ENCODE data around the gene CDH12.

Gene CDH12

GRCh38 chr5:22605473-22605872 is 247.7 kb downstream of the CDH12 start:
- Histone ChIP-seq H3K4me1 (ENCODE audit: control insufficient read depth in 1 of 2, insufficient read depth in 1 of 2, low read depth in 1 of 2, low read length in 1 of 2) (no peaks in the 10 kb centered on the region), H3K4me3 (ENCODE audit: low read depth in 1 of 2, low read length in 1 of 2) (no peak overlapping the region), H3K36me3 (no peaks in the 10 kb centered on the region), H3K27ac (no peak overlapping the region), H3K9me3 (no peaks in the 10 kb centered on the region), H3K27me3 (no peaks in the 10 kb centered on the region)
- no peak for TF ChIP-seq CTCF (IDR thresholded peaks at IDR 0.05)

GRCh38 chr5:22604711-22605110 is 248.4 kb downstream of the CDH12 start:
- no peak for TF ChIP-seq CTCF (IDR thresholded peaks at IDR 0.05)
- H3K4me3 ChIP-seq (ENCODE audit: low read depth in 1 of 2, low read length in 1 of 2) = no peak overlapping the region
- no peaks in the 10 kb centered on the region for H3K36me3 ChIP-seq
- no peaks in the 10 kb centered on the region for H3K27me3 ChIP-seq
- no peaks in the 10 kb centered on the region for H3K9me3 ChIP-seq
- no peak overlapping the region for H3K27ac ChIP-seq
- no peaks in the 10 kb centered on the region for H3K4me1 ChIP-seq (ENCODE audit: control insufficient read depth in 1 of 2, insufficient read depth in 1 of 2, low read depth in 1 of 2, low read length in 1 of 2)

GRCh38 chr5:22598796-22599195 is 254.3 kb downstream of the CDH12 start:
- no peaks in the 10 kb centered on the region for H3K36me3 ChIP-seq
- H3K4me1 ChIP-seq (ENCODE audit: control insufficient read depth in 1 of 2, insufficient read depth in 1 of 2, low read depth in 1 of 2, low read length in 1 of 2) = no peaks in the 10 kb centered on the region
- no peak overlapping the region for H3K4me3 ChIP-seq (ENCODE audit: low read depth in 1 of 2, low read length in 1 of 2)
- TF ChIP-seq CTCF (IDR thresholded peaks at IDR 0.05) = no peak
- no peaks in the 10 kb centered on the region for H3K9me3 ChIP-seq
- H3K27ac ChIP-seq = no peak overlapping the region
- H3K27me3 ChIP-seq = no peaks in the 10 kb centered on the region

- H3K4me3 ChIP-seq (ENCODE audit: low read depth in 1 of 2, low read length in 1 of 2) = no peak overlapping the region
- no peaks in the 10 kb centered on the region for H3K36me3 ChIP-seq
- H3K4me1 ChIP-seq (ENCODE audit: control insufficient read depth in 1 of 2, insufficient read depth in 1 of 2, low read depth in 1 of 2, low read length in 1 of 2) = no peaks in the 10 kb centered on the region
- no peak for TF ChIP-seq CTCF (IDR thresholded peaks at IDR 0.05)
- no peaks in the 10 kb centered on the region for H3K9me3 ChIP-seq
- H3K27ac ChIP-seq = no peak overlapping the region
- H3K27me3 ChIP-seq = no peaks in the 10 kb centered on the region
Observed at GRCh38 chr5:22596404-22596970, 256.7 kb downstream of the CDH12 start.

GRCh38 chr5:22594491-22594890 is 258.7 kb downstream of the CDH12 start:
- no peaks in the 10 kb centered on the region for H3K36me3 ChIP-seq
- no peaks in the 10 kb centered on the region for H3K27me3 ChIP-seq
- no peak for TF ChIP-seq CTCF (IDR thresholded peaks at IDR 0.05)
- no peaks in the 10 kb centered on the region for H3K4me1 ChIP-seq (ENCODE audit: control insufficient read depth in 1 of 2, insufficient read depth in 1 of 2, low read depth in 1 of 2, low read length in 1 of 2)
- no peak overlapping the region for H3K4me3 ChIP-seq (ENCODE audit: low read depth in 1 of 2, low read length in 1 of 2)
- no peak overlapping the region for H3K27ac ChIP-seq
- no peaks in the 10 kb centered on the region for H3K9me3 ChIP-seq

- no peak overlapping the region for H3K27ac ChIP-seq
- TF ChIP-seq CTCF (IDR thresholded peaks at IDR 0.05) = no peak
- no peaks in the 10 kb centered on the region for H3K27me3 ChIP-seq
- no peaks in the 10 kb centered on the region for H3K4me1 ChIP-seq (ENCODE audit: control insufficient read depth in 1 of 2, insufficient read depth in 1 of 2, low read depth in 1 of 2, low read length in 1 of 2)
- no peaks in the 10 kb centered on the region for H3K36me3 ChIP-seq
- H3K9me3 ChIP-seq = no peaks in the 10 kb centered on the region
- H3K4me3 ChIP-seq (ENCODE audit: low read depth in 1 of 2, low read length in 1 of 2) = no peak overlapping the region
Observed at GRCh38 chr5:22593592-22593991, 259.6 kb downstream of the CDH12 start.

Data from neutrophil (primary cell).